GM21423 (cell line): ENCODE data around the gene GP2.
A peak's percentile ranks its signal among the peaks of the same experiment; 100 is the strongest.

Source experiments
- ATAC-seq: cut with Tn5 transposase; IDR thresholded peaks from one replicate; pipeline ENCODE4 v1.9.1; 2021; ENCODE audit warnings: mild to moderate bottlenecking, moderate library complexity; ENCODE audit not compliant: unreplicated experiment

GP2 gene

DNA sequence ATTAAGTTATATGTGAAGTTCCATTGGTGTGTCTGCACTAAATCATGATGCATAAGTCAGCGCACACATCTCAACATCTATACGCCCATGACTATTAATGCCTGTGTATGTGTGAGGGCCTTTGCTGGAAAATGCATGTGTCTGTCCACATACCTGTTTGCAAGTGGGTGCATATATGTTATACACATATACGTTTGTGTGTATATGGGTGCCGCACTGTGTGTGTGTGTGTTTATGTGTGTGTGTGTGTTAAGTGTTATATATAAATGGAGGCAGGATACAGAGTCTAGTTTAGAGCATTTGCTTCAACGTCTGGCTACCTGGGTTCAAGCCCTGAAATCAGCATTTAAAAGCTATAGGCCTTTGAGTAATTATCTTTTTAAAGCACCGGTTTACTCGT, 19.5 kb downstream of the GP2 start:
- no peak for ATAC-seq

DNA sequence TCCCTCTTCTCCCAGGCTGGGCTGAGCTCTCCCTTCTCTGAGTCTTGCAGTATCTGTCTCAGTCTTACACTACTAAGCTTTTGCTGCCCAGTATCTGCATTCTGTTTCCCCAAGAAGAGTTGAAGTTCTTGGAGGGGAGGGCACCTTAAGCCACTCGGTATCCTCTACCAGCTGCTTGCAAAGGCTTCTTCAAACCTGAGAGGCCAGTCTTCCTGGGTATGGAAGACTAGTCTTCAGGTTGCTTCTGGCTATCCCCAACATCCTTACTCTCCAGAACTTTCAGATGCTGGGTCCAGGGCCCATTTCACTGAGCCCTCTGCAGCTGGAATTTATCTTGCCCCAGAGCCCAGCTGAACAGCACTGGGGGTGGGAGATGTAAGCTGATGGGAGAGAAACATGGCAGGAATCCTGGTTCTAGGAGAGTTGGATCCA, 20.1 kb downstream of the GP2 start:
- ATAC-seq = no peak

DNA sequence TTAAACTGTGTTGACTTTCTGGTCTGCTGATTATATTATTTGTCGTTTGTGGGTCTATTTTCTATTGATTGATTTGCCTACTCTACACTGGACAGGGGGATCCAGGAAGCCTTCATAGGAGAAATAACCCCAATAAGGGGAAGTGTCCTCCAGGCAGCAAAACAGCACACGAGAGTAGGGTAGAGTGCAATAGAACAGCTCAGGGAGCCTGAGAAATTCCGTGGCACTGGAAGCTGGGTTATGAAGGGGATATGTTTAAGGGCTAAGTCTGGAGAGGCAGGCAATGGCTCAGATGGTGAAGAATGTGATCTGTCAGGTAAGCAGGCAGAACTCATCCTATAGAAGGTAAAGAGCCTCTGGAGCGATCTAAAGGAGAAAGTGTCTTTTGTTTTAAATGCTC, 20.9 kb downstream of the GP2 start:
- no peak for ATAC-seq

DNA sequence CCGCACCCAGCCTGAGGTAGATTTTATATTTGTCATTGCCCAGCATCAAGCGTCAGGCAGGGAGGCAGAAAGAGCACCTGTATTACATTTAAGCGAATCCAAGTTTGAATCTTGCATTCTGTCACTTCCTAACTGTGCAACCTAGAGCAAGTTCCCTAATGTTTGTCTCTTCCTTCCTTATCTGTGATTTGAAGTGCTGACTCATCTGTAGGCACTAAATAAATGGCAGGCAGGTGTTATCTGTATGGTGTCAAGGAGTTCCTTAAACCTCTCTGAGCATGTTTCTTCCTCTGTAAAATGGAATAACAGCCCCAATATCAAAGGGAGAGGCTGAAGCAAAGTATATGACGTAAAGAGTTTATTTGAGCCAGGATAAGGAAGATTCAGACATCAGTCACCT, 24.3 kb downstream of the GP2 start:
- ATAC-seq = no peak

DNA sequence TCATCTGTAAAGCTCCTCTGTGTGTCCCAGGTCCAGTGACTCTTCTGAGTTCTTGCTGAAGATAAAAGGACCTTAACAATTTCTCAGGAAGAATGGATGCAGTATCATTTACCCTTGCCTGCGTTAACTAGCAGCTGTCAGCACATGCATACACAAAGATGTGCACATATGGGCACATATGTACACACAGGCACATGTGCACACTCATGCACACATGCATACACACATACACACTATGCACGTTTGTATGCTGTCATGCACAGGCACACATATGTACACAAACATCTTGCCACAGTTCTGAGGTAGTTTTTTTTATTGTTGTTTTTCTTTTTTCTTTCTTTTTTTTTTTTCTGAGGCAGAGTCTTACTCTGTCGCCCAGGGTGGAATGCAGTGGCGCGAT, 24.9 kb downstream of the GP2 start:
- no peak for ATAC-seq

DNA sequence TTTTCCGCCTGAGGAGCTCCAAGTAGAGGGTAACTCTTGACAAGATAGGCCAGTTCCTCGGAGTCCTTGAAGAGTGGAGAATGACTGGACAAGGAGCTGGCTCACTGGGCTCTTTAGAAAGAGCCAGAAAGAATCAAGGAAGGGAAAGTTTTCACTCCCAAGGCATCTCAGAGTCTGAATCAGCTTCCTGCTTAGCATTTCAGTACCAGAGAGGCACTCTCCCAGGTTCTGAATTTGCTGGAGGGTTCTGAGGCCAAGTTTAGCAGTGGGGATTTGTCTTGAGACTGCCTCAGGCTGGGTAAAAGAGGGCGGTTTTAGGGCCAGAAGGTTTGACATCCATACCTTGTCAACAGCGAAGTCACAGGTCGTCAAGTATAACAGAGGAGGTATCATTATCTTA, 25.5 kb downstream of the GP2 start:
- ATAC-seq = no peak

DNA sequence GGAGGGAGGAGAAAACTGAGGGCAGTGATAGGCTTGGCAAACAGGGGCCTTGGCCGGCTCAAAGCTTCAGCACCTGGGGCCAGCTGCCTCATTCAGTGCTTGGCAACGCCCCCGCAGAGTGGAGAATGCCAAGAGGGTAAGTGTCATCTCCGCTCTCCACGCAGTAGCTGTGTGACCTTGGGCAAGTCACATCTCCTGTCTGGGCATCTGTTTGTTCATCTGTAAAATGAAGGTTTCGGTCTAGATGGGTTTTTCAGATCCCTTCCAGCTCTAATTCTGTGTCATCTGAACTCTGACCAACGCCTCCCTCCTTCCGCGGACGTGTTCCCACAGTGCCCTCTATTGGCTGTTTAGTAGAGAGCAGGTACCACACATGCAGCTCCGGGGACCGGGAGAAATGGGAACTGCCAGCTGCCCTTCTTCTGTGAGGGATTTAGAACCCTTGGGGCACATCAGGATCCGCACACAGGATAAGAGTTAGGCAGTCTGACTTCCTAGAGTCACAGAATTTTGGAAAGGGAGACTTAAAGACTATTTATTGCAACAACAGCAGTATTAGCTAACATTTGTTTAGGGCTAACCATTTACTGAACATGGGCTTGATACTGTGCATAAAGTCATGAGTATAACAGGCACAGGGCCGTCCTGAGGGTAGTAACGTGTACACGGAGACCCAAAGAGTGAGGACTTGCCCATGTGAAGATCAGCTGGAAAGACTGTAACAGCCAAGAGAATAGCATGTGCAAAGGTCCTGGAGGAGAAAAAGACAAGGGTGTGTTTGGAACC, 26.8 kb downstream of the GP2 start:
- peak; percentile 59 for ATAC-seq

DNA sequence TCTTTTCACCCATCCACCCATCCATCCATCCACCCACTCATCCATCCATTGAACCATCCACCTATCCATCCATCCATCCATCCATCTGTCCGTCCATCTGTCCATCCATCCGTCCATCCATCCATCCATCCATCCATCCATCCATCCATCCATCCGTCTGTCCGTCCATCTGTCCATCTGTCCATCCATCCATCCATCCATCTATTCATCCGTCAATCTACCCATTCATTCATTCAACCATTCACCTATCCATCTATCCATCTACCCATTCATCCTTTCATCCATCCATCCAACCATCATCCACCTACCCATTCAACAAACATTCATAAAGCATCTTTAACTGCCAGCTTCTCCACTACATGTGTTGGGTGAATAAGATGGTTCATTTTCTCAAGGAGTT, 28.9 kb downstream of the GP2 start:
- ATAC-seq = no peak

DNA sequence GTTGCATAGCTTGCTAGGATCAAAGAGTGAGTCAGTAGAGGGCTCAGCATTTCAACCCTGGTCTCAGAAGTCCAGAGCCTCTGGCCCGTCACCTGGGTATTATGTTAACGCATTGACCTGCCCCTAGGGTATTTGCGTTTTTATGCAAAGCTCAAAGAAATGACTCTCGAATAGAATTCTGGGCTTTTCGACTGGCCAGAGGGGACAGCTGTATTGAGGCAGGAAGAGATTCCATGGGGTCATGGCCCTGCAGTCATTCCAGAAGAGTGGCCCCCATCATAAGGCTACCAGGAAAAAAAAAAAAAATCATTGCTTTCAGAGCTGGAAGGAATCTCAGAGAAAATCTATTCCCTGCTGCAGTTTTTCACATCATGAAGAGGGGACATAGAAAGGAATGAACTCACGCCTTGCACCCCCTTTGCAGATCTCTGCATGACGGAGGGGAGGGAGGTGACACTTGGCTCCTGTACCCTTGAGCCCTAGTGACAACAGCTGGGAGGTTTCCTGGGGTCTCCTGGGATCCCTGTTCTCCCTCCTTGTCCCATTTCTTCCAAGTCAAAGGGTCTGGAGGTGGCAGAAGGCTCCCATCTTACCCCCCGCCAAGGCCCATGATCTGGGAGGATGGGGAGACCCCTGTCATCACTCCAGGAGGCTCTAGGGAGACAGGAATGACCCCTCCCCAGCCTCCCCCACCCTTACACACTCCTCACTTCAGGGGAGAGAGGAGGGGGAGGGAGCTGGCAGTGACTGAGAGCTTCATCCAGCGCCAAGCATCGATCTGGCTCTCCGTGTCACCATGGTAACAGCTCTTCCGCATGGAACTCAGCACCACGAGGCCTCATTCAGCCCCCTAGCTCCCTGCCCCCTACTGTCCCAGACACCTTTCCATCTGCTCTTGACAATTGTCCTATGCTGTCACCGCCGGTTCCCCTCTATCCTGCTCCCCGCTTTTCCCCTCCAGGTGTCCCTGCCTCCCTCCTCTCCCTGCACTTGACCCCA, 35.8 kb downstream of the GP2 start:
- ATAC-seq = no peak

DNA sequence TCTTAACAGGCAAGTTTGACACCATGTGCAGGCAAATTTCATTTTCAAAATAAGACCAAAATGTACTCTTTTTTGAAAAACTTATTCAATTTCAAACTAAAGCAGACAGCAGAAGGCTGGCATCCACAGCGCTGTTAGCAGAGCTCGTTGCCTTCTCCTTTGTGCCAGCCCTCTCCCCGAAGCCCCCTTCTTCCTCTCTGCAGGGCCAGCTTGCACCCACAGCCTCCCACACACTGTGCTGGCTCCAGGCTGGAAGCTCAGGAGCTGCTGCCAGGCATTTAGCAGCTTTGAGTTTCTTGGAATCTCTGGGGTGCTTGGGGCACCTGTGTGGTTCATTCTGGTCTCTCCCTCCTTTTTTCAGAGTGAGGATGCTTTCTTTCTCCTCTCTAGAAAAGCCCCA, 37.7 kb downstream of the GP2 start:
- no peak for ATAC-seq

DNA sequence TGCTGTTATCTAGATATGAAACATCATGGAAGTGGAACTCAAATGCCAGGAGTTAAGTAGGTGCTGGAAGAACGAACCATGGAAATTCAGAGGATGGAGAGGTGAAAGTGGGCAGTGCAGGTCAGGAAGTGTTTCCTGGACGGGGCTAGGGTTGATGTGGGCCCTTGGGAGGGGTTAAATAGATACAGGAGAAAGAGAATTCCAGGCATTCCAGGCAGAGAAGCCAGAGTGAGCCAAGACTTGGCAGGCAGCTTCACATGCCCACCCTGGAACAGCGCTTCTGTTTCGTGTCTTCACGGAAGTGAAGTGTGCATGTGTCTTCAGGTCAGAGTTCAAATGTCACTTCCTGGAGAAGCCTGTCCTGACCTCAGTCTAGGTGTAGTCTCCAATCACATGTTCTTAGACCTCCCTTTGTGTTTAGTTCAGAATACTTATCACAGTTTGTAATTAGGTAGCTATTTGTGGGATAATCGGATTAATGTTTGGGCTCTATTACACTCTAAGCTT, 41.3 kb downstream of the GP2 start:
- no peak for ATAC-seq

DNA sequence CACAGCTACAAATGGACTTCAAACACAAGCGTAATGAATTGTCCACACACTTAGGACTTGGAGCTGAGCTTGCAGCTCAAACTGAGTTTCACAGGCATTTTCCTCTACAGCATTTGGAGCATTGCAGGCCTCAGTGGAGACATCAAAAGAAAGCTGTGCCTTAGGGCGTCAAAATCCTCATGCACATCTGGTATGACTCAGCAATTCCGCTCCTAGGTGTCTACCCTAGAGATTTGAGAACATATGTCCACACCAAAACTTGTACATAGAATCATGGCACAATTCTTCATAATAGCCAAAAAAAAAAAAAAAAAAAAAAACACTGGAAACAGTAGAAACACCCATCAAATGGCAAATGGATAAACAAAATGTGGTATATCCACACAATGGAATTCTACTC, 47.1 kb downstream of the GP2 start:
- no peak for ATAC-seq

DNA sequence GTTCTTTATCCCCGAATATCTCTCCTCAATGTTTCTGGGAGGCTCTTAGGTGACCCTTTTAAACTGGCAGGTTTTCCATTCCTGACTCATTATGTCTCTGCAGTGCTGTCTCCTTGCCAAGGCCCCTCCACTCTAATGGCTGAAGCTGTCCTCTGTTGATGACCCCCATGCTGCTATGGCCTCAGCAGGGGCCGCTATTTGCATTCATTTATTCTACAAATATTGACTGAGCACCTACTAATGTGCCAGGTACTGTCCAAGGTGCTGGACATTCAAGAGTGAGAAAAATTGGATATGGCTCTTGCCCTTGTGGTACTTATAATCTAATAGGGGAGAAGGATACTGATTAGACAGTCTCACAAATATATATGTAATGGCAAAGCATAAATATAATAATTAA, 55.4 kb downstream of the GP2 start:
- ATAC-seq = no peak

DNA sequence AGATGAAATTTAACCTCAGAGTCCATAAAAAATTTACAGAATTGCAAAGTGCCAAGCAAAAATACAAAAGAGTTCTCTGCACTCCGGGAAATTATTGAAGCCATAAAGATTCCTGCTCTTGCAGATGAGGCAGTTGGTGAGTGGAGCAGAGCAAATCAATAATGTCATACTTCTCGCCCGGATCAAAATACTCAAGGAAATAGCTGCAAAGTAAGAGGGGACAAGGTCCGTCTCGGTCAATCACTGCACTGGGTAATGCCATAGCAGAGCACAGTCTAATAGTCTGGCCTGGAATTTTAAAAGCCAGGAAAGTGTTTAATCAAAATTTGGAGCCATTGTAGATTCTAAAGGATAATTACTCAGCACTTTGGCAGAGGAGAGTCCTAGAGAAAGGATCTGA, 58.9 kb downstream of the GP2 start:
- no peak for ATAC-seq

DNA sequence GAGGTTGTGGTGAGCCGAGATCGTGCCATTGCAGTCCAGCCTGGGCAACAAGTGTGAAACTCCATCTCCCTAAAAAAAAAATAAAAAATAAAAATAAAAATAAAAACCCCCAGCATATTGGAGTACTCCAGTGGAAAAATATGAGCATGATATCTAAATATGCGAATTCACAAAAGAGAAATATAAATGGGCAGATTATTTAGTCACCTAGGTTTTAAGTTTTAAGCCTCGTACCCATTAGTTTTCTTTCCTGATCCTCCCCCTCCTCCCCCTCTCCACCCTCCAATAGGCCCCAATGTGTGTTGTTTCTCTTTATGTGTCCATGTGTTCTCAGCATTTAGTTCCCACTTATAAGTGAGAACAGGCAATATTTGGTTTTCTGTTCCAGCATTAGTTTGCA, 62.3 kb downstream of the GP2 start:
- ATAC-seq = no peak

DNA sequence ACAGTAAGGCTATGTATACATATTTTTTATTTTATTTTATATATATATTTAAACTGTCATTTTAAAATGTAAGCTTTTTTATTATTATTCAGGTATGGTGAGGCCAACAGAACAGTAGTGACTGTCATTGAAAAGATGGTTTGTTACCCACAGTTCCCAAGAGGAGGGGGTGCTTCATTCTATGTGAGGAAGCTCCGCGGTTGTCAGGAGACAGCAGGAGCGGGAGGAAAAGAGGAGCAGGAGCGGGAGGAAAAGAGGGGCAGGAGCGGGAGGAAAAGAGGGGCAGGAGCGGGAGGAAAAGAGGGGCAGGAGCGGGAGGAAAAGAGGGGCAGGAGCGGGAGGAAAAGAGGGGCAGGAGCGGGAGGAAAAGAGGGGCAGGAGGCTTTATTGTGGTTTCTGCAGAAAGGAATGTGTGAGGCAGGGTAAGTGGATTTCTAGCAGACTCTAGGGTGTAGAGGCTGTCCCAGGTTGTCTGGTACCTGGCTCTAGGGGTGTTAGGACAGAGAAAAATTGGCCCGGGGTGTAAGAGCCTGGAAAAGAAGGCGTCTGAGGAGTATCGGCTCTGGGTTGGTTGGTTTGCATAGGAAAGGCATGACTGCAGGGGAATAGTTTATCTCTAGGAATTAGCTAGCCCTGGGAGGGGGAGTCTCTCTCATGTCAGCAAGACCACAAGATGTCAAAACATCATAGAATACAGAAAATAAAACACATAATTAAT, 64.0 kb downstream of the GP2 start:
- ATAC-seq = no peak

DNA sequence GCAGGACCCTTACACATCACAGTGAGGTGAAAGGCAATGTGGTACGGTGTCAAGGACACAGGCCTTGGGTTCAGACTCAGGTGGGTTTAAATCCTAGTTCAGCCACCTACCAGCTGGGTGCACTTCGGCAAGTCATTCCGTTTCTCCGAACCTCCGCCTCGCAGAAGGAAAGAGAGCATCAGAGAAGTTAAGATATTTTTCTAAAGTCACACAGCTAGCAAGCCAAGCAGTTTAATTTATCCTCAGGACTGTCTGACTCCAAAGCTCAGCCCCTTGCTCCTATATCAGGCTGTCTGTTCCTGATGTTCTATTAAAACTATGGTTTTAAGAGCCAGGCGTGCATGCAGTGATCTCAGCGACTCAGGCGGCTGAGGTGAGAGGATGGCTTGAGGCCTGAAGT, 65.1 kb downstream of the GP2 start:
- ATAC-seq = no peak

DNA sequence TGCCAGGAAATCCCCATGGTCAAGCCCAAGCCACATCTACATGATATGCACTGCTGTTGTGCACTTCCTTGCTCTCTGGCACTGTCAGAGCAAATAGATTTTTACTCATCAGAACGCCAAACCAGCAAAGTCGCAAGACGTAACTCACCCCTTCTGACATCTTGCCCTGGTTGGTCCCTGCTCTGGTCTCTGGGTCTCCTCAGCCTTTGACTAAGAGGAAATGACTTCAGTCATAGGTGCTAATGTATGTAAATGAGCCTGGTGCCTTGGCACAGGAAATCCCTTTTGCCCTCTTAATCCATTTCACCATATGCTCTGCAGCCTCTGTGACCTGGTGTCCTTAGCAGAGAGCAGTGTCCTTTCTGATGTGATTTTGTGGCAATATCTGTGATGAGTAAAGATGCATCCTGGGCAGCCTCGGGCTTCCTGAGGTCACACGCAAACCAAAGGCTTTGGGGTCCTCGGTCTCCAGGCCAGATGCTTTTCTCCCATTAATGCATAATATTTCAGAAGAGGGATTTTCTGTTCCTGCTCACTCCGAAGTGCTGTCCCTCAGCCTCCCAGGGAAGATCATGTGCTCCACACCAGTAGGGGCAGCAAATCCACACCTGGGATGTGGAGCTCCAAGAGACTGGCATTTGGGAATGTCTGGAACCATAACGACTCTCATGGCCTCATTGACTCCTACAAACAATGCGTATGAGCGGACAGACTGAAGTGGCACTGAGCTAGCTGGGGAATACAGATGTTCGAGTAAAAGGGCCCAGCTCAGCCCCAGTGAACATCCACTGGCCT, 66.9 kb downstream of the GP2 start:
- no peak for ATAC-seq
